Measurements from ENCODE around the gene GDPGP1. TPM values are rescaled to one million over a fixed set of nuclear protein-coding genes. Genes with fewer than 3 reads are reported as not detected.

GDPGP1 gene
- total and polyA plus RNA-seq, 10 of the 15 experiments (the other 5 are each of a cell fraction or from before 2014, with no cell fraction given), result 0.68 to 8.9 (median 3.0) TPM

- TF ChIP-seq RAD21 (IDR thresholded peaks at IDR 0.05; ENCODE audit: insufficient read depth, low read depth, low read length) (no peak), HDAC6 (IDR thresholded peaks at IDR 0.05; ENCODE audit: unreplicated experiment) (no peak), NFIC (IDR thresholded peaks at IDR 0.05; ENCODE audit: low read depth, low read length) (no peak), IKZF2 (IDR thresholded peaks at IDR 0.05) (peak in 1 of 2 experiments; percentile 50; a peak in 1 of 4 replicates), HDGF (IDR thresholded peaks at IDR 0.05) (peak; percentile 91), BCL3 (IDR thresholded peaks at IDR 0.05; ENCODE audit: borderline replicate concordance, insufficient read depth, low read depth, low read length, poor library complexity, severe bottlenecking) (no peak), SUZ12 (IDR thresholded peaks at IDR 0.05; ENCODE audit: unreplicated experiment) (no peak), TARDBP (IDR thresholded peaks at IDR 0.05; ENCODE audit: borderline replicate concordance) (no peak), BMI1 (IDR thresholded peaks at IDR 0.05; ENCODE audit: borderline replicate concordance) (no peak), RELA (IDR thresholded peaks at IDR 0.05; ENCODE audit: borderline replicate concordance, partially characterized antibody) (no peak), FOS (IDR thresholded peaks at IDR 0.05; ENCODE audit: borderline replicate concordance, extremely low read depth, insufficient read length) (no peak), RFX5 (IDR thresholded peaks at IDR 0.05; ENCODE audit: low read depth, low read length) (no peak), CBX3 (IDR thresholded peaks at IDR 0.05; ENCODE audit: borderline replicate concordance, low read depth) (no peak), SIN3A (IDR thresholded peaks at IDR 0.05; ENCODE audit: low read depth, low read length) (no peak), SRF (IDR thresholded peaks at IDR 0.05; ENCODE audit: low read depth in 2 of 2, low read length in 2 of 2) (no peak), CHD1 (IDR thresholded peaks at IDR 0.05; ENCODE audit: low read depth, low read length) (no peak), PRDM15 (CRISPR knock-in tag; IDR thresholded peaks at IDR 0.05) (no peak), NR2F1 (conservative IDR thresholded peaks at IDR 0.05) (0 out of 2 replicates have a peak, but pooled peaks have one; percentile 22), CUX1 (IDR thresholded peaks at IDR 0.05; ENCODE audit: insufficient replicate concordance, low read depth, low read length) (no peak)
These were observed 42.1 kb upstream of the GDPGP1 start (continued) for GRCh38 chr15:90191794-90192509.
